Measurements from ENCODE around the gene KCNJ3. TPM values are rescaled to one million over a fixed set of nuclear protein-coding genes. Genes with fewer than 3 reads are reported as not detected.
"Not testable (repeated sequence)": the region's sequence is repeated elsewhere in the genome, so short reads cannot be mapped to it uniquely, and the experiment has no call there.

The KCNJ3 gene
- total RNA-seq, 1 donor from 2014 or later, result not detected

- Histone ChIP-seq H3K9me3 (no peaks in the 10 kb centered on the region), H3K4me3 (no peak overlapping the region), H3K27ac (no peak overlapping the region), H3K27me3 (ENCODE audit: low read depth) (no peaks in the 10 kb centered on the region), H3K36me3 (no peaks in the 10 kb centered on the region), H3K4me1 (no peaks in the 10 kb centered on the region)
- TF ChIP-seq CTCF (IDR thresholded peaks at IDR 0.05), result no peak
- ATAC-seq (no peak), DNase-seq (no peak)
- intact Hi-C loops (cut with DNase I), result no loop called here
These were observed 152.0 kb downstream of the KCNJ3 start for GRCh38 chr2:154850532-154850931.

GRCh38 chr2:154855138-154855537, 156.6 kb downstream of the KCNJ3 start:
- DNase-seq (no peak), ATAC-seq (no peak)
- intact Hi-C loops (cut with DNase I), result no loop called here
- no peaks in the 10 kb centered on the region for H3K9me3 ChIP-seq
- no peaks in the 10 kb centered on the region for H3K27me3 ChIP-seq (ENCODE audit: low read depth)
- no peak for TF ChIP-seq CTCF (IDR thresholded peaks at IDR 0.05)
- no peaks in the 10 kb centered on the region for H3K4me1 ChIP-seq
- no peak overlapping the region for H3K4me3 ChIP-seq
- no peak overlapping the region for H3K27ac ChIP-seq
- H3K36me3 ChIP-seq, result no peaks in the 10 kb centered on the region

- ATAC-seq; H3K9me3 ChIP-seq; H3K4me1 ChIP-seq; intact Hi-C loops (cut with DNase I); H3K4me3 ChIP-seq; H3K27me3 ChIP-seq (ENCODE audit: low read depth); H3K36me3 ChIP-seq; H3K27ac ChIP-seq; DNase-seq: not testable (repeated sequence)
These were observed 168.7 kb downstream of the KCNJ3 start for GRCh38 chr2:154867151-154867550.

GRCh38 chr2:154875999-154876398, 177.5 kb downstream of the KCNJ3 start:
- no peak for TF ChIP-seq CTCF (IDR thresholded peaks at IDR 0.05)
- Histone ChIP-seq H3K4me3 (no peak overlapping the region), H3K27ac (no peak overlapping the region), H3K36me3 (no peaks in the 10 kb centered on the region), H3K4me1 (no peaks in the 10 kb centered on the region), H3K9me3 (no peaks in the 10 kb centered on the region), H3K27me3 (ENCODE audit: low read depth) (no peaks in the 10 kb centered on the region)
- no peak for ATAC-seq
- DNase-seq, result no peak
- intact Hi-C loops (cut with DNase I), result no loop called here

- Histone ChIP-seq H3K4me1 (no peaks in the 10 kb centered on the region), H3K36me3 (no peaks in the 10 kb centered on the region), H3K4me3 (no peak overlapping the region), H3K27ac (no peak overlapping the region), H3K9me3 (no peaks in the 10 kb centered on the region), H3K27me3 (ENCODE audit: low read depth) (no peaks in the 10 kb centered on the region)
- DNase-seq (no peak), ATAC-seq (no peak)
- intact Hi-C loops (cut with DNase I), result no loop called here
- no peak for TF ChIP-seq CTCF (IDR thresholded peaks at IDR 0.05)
These were observed 184.2 kb downstream of the KCNJ3 start for GRCh38 chr2:154882725-154883124.

- Histone ChIP-seq H3K36me3 (no peaks in the 10 kb centered on the region), H3K9me3 (no peaks in the 10 kb centered on the region), H3K27ac (no peak overlapping the region), H3K4me1 (no peaks in the 10 kb centered on the region), H3K4me3 (no peak overlapping the region), H3K27me3 (ENCODE audit: low read depth) (no peaks in the 10 kb centered on the region)
- no peak for TF ChIP-seq CTCF (IDR thresholded peaks at IDR 0.05)
- ATAC-seq, result peak in 1 of 2 donors; percentile 41
- no peak for DNase-seq
- intact Hi-C loops (cut with DNase I), result no loop called here
These were observed 187.8 kb downstream of the KCNJ3 start for GRCh38 chr2:154886316-154886715.

Measured in lower lobe of right lung (tissue), 2 donors.